ENCODE results near the gene SULT1B1.

SULT1B1 gene

DNA sequence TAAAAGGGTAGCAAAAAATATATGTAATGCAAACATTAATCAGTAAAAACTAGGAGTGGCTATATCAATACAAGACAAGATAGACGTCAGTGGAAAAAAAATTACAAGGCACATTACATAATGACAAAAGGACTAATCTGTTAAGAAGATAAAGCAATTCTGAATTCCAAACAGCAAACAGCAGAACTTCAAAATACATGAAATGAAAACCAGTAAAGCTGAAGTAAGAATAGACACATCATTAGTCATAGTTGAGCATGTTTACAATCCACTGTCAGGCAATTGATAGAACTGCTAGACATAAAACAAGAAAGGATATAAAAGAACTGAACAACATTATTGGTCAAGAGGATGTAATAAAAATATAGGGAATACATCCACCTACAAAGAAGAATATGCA, 12.2 kb downstream of the SULT1B1 start:
- no peak for DNase-seq

- no peak for DNase-seq
Observed at GRCh38 chr4:69744157-69744478, 16.3 kb downstream of the SULT1B1 start.

DNA sequence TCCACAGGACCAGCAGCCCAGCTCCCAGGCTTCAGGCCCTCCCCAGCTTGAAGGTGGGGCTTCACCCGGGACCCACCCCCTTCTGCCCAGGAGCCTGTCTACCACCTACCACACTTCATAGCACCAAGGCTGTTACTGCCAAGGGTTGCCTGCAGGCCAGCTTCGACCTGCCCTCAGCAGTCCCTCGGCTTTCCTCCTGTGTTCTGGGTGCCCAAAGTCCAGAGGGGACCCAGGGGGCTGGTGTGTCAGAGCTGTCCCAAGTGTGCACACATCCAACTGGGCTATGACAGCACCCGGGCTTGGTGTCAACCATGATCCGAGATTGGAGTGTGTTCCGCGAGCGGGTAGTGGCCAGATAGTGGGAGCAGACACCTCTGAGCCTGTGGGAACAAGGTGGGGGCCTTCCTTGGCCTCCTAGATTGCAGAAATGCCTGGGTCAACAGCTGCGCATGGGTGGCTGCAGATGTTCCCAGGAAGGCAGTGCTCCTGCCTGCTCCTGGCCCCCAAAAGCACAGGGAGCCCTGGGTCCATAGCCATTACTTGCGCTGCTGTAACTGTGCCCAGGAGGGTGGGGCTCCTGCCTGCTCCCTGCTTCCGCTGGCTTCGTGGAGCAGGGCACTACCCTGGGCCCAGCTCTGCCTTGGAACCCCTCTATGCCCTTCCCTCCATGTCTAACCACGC, 16.8 kb downstream of the SULT1B1 start:
- no peak for DNase-seq

DNA sequence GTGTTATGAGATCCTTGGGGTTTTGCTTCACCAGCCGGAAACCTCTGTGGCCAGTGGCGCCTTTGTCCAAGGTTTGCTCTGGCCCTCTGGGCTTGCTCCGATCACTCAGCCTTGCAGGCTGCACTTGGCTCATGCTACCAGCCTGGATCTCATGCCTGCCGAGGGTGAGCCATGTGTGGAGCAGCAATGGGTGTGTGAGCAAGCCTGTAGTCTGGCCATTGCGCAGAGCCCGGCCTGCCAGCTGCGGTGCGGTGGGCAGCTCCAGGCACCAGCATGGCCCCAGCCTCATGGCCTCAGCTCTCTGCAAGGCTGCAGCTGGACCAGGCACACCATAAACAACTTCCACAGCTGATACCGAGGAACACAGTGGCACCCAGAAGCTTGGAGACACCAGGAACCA, 17.8 kb downstream of the SULT1B1 start:
- no peak for DNase-seq

GRCh38 chr4:69738872-69739271, 21.5 kb downstream of the SULT1B1 start:
- DNase-seq, result no peak

DNA sequence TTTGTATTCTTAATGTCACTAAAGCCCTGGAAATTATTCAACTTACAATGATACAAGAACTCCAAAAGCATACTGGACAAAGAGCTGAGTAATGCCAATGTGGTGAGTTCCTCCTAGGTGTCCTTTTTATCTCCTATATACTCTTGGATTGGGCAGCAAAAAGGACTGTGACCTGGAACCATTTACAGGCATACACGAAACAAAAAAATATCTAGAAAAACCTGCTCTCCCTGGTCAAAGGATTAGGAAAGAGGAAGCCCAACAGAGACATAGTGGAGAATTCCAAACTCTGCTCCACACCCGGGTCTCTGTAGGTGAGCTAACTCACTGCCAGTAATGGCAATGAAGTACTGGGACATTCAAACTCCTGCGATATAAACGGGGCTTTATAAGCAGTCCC, 25.3 kb downstream of the SULT1B1 start:
- DNase-seq, result no peak

- DNase-seq, result no peak
Observed at GRCh38 chr4:69731847-69732246, 28.6 kb downstream of the SULT1B1 start.

DNA sequence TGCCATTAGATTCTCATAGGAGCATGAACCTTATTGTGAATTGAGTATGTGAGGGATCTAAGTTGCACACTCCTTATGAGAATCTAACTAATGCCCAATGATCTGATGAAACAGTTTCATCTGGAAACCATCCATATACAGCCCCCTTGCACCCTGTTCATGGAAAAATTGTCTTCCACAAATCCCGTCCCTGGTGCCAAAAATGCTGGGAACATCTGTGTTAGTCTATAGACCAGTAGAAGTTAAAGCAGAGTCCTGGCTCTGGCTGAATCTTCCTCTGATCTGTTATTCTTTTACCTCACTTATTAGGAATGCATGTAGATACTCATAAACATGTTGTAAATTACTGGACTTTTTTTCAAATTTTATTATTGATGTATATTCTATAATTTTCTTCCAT, 29.2 kb downstream of the SULT1B1 start:
- no peak for DNase-seq

GRCh38 chr4:69730002-69730401, 30.4 kb downstream of the SULT1B1 start:
- DNase-seq, result no peak

GRCh38 chr4:69727926-69728325, 32.5 kb downstream of the SULT1B1 start:
- DNase-seq, result no peak

- DNase-seq, result no peak
Observed at GRCh38 chr4:69727426-69727825, 33.0 kb downstream of the SULT1B1 start.

GRCh38 chr4:69726971-69727370, 33.4 kb downstream of the SULT1B1 start:
- DNase-seq, result no peak

DNA sequence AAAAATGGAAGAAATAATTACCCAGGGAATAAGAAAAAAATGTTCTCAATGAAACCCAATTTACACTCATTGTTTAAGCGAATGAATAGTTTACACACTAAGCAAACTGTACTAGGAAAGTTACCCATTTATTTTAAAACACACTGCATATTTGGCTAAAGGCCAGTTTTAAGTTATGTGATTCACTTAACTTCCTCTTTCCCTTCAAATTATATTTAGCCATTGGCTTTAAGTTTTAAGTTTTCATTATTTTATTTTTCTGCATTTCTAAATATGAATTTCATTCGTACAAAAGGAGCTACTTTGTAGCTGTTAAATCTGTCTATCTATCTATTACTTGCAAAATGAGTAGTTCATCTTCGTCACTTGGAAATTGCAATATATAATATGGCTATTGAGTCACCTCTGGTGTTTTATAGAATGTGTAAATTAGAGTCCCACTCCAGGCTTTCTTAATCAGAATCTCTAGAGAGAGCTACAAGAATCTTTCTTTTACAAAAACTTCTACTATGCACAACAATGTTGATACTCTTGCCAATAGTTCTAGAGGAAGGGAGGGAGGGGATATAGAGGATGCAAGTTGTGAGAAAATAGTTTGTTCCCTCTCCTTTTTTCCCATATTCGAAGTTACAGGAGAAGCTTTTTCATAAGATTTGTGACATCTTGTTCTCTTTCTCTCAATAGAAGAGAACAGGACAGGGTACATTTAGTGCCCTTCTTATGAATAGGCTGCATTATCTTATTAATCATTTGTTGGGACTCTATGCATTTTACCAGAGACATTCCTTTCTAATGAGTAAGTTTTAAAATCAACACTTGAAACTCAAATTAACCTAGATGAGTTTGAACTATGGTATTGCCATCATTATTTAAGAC, 41.8 kb downstream of the SULT1B1 start:
- no peak for DNase-seq

- no peak for DNase-seq
Observed at GRCh38 chr4:69717778-69718177, 42.6 kb downstream of the SULT1B1 start.

DNA sequence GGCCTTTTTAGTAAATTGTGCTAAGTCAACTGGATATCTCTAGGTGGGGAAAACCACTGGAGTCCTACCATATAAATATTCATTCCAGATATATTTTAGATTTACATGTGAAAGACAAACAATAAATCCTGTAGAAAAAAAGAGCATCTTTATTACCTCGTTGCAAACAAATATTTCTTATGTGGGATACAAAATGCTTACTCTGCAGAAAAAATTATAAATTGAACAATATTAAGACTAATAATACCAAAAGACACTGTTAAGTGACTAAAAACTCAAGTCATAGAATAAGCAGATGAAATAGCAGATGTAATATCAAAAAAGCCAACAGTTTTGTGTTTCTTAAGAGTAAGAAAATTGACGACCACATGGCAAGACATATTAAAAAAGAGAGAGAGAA, 43.8 kb downstream of the SULT1B1 start:
- DNase-seq, result no peak

DNA sequence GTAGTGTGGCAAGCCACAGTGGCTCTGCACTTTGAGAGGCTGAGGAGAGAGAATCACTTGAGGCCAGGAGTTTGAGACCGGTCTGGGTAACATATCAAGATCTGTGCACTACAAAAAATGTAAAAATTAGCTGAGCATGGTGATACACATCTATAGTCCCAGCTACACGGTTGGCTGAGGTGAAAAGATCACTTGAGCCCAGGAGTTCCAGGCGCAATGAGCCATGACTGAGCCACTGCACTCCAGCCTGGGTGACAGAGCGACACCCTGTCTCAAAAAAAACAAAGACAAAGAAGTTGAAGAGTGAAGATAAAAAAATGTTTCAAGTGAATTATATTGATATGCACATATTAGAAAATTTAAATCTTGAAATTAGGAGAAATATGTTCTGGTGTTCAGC, 46.3 kb downstream of the SULT1B1 start:
- DNase-seq, result no peak

DNA sequence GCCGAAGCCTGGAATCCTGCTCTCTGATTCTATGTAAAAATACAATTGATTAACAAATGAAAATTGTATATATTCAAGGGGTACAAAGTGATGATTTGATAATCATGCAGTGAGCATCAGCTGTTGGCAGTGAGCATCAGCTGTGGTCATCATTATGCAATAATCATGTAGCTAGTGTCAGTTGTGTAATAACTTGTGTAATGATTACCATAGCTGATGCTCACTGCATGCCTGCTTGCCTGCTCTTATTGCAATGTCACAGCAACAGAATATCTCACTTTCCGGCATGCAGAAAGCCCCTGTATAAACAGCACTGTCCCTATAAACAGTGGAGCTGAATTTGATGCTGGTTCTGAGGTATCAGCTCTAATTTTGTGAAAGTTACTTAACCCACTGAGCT, 46.8 kb downstream of the SULT1B1 start:
- DNase-seq, result no peak

DNA sequence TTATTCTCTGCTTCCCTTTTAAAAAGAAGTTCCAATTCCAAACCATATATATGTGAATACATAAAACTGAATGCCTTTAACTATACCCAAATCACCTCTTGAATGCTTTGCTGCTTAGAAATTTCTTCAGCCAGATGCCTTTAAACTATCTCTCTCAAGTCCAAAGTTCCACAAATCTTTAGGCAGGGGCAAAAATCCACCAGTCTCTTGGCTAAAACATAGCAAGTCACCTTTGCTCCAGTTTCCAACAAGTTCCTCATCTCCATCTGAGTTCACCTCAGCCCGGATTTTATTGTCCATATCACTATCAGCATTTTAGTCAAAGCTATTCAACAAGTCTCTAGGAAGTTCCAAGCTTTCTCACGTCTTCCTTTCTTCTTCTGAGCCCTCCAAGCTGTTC, 49.8 kb downstream of the SULT1B1 start:
- DNase-seq, result no peak

GRCh38 chr4:69708211-69708610, 52.2 kb downstream of the SULT1B1 start:
- DNase-seq, result no peak

- no peak for DNase-seq
Observed at GRCh38 chr4:69707807-69708206, 52.6 kb downstream of the SULT1B1 start.

DNA sequence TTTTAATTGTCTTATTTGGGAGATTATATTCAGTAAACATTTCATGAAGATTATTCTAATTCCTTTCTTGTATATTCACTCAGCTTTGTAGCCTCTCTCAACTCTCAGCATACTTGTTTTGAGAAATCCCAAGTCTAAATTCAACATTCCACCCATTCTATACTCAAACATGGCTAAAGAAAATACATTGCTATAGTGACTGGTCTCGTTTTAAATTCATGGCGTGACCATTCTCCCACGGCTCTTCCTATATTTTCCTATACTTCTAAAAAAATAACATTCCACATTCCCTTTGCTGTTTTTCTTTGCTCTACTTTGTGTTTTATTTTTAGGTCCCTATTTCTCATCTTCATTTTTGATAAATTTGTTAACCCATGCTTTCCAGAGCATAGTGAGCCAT, 58.2 kb downstream of the SULT1B1 start:
- no peak for DNase-seq

DNA sequence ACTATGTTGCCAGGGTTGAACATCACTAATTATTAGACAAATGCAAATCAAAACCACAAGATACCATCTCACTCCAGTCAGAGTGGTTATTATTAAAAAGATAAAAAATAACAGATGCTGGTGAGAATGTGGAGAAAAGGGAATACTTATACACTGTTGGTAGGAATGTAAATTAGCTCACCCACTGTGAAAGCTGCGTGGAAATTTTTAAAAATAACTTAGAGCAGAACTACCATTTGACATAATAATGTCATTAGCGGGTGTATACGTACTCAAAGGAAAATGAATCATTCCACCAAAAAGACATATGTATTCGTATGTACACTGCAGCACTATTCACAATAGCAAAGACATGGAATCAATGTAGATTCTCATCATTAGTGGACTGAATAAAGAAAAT, 58.7 kb downstream of the SULT1B1 start:
- no peak for DNase-seq

DNA sequence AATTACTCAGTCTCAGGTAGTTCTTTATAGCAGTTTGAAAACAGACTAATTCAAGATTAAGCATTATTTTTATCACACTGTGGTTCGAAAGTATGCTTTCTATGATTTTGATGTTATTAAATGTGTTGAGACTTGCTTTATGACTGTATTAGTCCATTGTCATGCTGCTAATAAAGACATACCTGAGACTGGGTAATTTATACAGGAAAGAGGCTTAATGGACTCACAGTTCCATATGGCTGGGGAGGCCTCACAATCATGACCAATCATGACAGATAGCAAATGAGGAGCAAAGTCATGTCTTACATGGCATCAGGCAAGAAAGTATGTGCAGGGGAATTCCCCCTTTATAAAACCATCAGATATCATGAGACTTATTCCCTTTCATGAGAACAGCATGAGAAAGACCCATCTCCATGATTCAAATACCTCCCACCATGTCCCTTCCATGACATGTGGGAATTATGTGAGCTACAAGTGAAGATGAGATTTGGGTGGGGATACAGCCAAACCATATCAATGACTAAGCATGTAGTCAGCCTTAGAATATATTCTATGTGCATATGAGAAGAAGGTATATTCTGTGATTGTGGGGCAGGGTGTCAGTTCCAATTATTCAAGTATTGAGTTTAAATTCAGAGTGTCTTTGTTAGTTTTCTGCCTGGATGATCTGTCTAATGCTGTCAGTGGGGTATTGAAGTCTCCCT, 62.7 kb downstream of the SULT1B1 start:
- DNase-seq, result no peak

GRCh38 chr4:69689599-69689998, 70.8 kb downstream of the SULT1B1 start:
- no peak for DNase-seq

Measured in T1000 (cell line).